Fibroblast of lung (primary cell): ENCODE results near the gene ZSCAN20.

ENCODE experiments used
- EZH2 ChIP-seq: IDR thresholded peaks from 2 replicates; pipeline ENCODE4 v1.5.1; 2012; ENCODE audit warnings: low read length, control low read depth, mild to moderate bottlenecking; ENCODE audit errors: missing control alignments
- TF ChIP-seq, protein P1 (sequence below), 2 donors: IDR thresholded peaks in 1 of 2; conservative IDR thresholded peaks in 1 of 2; 1 replicate in 1 of 2; 2 replicates in 1 of 2; pipeline ENCODE4 v1.5.1; 2011 to 2012; ENCODE audit warnings: low read length in 2 of 2, control low read depth in 1 of 2, inconsistent platforms in 1 of 2, low read depth in 1 of 2, mild to moderate bottlenecking in 1 of 2

DNA sequence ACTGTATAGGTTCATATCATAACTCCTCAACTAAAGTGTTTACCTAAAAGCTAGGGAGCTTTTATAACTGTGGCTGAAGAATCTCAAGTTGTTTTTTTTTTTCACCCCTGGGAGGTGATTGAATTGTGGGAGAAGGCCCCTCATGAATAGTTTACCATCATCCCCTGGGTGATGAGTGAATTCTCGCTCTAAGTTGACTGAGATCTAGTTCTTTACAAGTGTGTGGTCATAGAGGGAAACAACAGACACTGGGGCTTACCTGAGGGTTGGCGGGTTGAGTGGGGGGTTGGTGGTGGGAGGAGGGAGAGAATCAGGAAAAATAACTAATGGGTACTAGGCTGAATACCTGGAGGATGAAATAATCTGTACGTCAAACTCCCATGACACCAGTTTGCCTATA is 7.9 kb upstream of the ZSCAN20 start:
- TF ChIP-seq, protein P1, sequence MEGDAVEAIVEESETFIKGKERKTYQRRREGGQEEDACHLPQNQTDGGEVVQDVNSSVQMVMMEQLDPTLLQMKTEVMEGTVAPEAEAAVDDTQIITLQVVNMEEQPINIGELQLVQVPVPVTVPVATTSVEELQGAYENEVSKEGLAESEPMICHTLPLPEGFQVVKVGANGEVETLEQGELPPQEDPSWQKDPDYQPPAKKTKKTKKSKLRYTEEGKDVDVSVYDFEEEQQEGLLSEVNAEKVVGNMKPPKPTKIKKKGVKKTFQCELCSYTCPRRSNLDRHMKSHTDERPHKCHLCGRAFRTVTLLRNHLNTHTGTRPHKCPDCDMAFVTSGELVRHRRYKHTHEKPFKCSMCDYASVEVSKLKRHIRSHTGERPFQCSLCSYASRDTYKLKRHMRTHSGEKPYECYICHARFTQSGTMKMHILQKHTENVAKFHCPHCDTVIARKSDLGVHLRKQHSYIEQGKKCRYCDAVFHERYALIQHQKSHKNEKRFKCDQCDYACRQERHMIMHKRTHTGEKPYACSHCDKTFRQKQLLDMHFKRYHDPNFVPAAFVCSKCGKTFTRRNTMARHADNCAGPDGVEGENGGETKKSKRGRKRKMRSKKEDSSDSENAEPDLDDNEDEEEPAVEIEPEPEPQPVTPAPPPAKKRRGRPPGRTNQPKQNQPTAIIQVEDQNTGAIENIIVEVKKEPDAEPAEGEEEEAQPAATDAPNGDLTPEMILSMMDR (conservative IDR thresholded peaks at IDR 0.05 in 1 of 2, IDR thresholded peaks at IDR 0.05 in 1 of 2; ENCODE audit: low read depth in 1 of 2, low read length in 2 of 2) = no peak
- TF ChIP-seq EZH2 = no peak
